Fibroblast of villous mesenchyme (primary cell): ENCODE measurements around the gene CRACDL. TPM values are rescaled to one million over a fixed set of nuclear protein-coding genes. Genes with fewer than 3 reads are reported as not detected.

Experiments used
- DNase-seq: peaks from one replicate; pipeline ENCODE4 v3.0.0-alpha.2; 2010; ENCODE audit warnings: low read depth
- H3K4me3 ChIP-seq: 2 replicates; pipeline ENCODE4 v1.5.1; 2011; ENCODE audit warnings: low read depth, mild to moderate bottlenecking, low read length
- CTCF ChIP-seq: IDR thresholded peaks from 2 replicates; pipeline ENCODE4 v1.5.1; 2012; ENCODE audit warnings: low read depth, mild to moderate bottlenecking, low read length; ENCODE audit not compliant: insufficient read depth
- total RNA-seq: library from RNA; depleted of rRNA; stranded (reverse); fragments of >200 nt; gene quantifications from 2 replicates; pipeline ENCODE4 v1.2.3, GENCODE V29; 2012

Gene CRACDL
- total RNA-seq, 1 donor, result not detected

DNA sequence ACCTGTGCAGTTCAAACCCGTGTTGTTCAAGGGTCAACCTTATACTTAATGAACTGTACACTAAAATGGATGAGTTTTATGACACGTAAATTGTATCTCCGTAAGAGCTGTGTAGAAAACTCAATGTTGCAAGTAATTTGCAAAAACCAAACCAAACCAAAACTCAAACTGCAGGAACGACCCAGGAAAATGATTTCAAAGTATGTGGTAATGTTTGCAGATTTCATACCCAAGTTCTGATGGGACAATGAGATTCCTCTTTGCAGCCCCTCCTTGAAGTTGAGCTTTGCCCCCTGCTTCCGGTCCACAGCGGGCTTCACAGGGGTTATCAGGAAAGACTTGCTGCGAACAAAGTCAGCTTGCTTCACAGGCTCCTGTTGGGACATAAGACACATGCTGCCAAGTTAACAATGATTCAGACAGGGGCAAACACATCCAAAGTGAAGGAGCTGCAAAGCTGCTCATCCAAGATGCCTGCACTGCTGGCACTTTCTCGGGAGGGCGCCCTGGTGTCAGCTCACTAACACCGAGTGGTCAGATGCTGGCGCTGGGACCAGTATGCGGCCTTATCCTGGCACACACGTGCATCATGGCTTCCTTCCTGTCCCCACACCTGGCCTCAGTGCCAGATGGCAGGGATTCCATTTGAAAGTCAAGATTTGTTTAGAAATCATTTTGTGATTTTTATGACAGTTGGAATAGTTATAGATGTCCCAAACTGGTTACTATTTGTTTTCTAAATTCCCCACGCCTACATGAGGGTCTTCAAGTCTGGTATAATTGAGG, 139.9 kb downstream of the CRACDL start:
- no peak for DNase-seq
- TF ChIP-seq CTCF, result no peak
- no peak overlapping the region for H3K4me3 ChIP-seq

DNA sequence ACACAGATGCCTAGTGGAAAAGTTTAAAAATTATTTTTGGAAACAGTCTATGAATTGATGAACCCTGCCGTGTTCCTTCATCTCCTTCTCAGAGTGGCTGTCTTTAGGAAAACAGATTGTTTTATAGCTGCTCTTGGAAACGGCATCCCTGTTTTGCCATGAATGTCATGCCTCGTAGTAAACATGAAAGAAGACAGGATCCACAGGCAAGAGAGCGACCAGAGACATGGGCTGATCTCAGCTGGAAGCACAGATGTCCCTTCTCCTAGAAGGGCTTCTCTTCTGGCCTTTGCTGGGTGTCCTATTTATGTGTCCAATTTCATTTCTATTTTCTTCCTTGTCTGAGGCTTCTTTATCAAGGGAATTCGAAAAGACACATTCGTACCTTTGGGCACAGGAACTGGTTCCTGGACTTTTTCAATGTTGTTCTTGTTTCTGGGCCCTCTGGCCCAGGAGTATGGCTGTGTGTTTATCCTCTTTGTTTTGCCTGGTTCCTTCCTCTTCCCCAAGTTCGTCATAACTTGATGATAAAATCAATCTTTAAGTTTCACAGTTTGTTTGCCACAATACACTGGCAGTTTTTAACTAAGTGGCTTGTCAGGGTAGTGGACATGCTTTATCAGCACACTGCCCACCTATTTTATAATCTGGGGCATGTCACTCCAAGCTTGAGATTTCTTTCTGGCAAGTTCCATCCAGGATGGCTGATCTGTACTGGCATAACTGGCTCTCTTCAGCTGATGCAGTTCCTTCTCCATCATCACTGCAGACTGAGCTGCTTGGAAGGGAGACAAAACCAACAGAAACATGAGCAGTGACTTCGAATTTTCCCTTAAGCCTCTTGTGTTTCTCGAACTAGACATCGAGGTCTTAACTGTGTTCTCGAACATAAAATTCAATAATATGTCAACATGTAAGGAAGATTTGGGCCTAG, 141.9 kb downstream of the CRACDL start:
- no peak overlapping the region for H3K4me3 ChIP-seq
- DNase-seq, result no peak
- TF ChIP-seq CTCF, result no peak

GRCh38 chr2:98793275-98793674, 142.8 kb downstream of the CRACDL start:
- DNase-seq, result no peak
- no peak overlapping the region for H3K4me3 ChIP-seq
- no peak for TF ChIP-seq CTCF

DNA sequence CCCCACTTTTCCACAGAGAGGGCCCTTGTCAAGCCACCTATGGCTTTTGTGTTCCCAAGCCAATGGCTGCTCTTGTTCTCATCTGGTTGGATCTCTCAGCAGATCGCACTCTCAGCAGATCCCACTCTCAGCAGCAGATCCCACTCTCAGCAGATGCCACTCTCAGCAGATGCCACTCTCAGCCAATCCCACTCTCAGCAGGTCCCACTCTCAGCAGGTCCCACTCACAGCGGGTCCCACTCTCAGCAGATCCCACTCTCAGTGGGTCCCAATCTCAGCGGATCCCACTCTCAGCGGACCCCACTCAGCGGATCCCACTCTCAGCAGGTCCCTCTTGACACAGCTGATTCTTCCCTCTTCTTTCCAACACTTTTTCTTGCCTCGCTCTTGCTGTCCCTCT, 145.8 kb downstream of the CRACDL start:
- H3K4me3 ChIP-seq, result no peak overlapping the region
- TF ChIP-seq CTCF, result no peak
- no peak for DNase-seq

DNA sequence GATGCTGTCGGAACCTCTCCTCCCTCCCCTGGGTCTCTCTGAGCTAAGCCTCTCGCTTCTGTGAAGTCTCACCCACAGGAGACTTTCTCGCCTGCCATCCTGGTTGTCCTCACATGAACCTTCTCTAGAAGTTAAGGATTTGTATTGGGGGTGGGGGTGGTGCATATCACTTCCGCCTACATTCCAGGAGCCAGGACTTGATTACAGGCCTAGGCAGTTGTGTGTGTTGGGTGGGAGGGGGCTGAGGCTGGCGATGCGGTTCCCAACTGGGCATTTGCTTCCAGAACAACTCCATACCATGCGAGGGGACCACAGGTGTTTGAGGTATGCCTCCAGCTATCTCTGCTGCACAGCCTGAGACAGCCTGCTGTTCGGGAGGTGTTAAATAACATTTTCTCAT, 148.3 kb downstream of the CRACDL start:
- DNase-seq, result no peak
- H3K4me3 ChIP-seq, result no peak overlapping the region
- no peak for TF ChIP-seq CTCF

- H3K4me3 ChIP-seq, result no peak overlapping the region
- DNase-seq, result no peak
- no peak for TF ChIP-seq CTCF
Measured at GRCh38 chr2:98786179-98786578, 149.8 kb downstream of the CRACDL start.
